Kidney (tissue), 14 donors: Measurements from ENCODE around the gene GRIK3. TPM values are rescaled to one million over a fixed set of nuclear protein-coding genes. Genes with fewer than 3 reads are reported as not detected.

Experiments used
- DNase-seq, 5 donors: peaks; one replicate each; pipeline ENCODE4 v3.0.0-alpha.2; 2013 to 2020
- FAIRE-seq: peaks from 2 replicates; lab custom pipeline; 2012; peaks lifted over from hg19 to GRCh38; lab: Jason Lieb, UNC
- H3K27ac ChIP-seq, 2 donors: one replicate each; pipeline ENCODE4 v1.7.0; 2013; ENCODE audit warnings: low read depth in 2 of 2, low read length in 2 of 2, inconsistent platforms in 1 of 2
- H3K27me3 ChIP-seq: one replicate; pipeline ENCODE4 v1.7.1; 2013; ENCODE audit warnings: low read length, inconsistent platforms; ENCODE audit not compliant: control insufficient read depth, insufficient read depth
- H3K36me3 ChIP-seq, 3 donors: one replicate each; pipeline versions ENCODE4 v1.7.0 to v1.7.1; 2013; ENCODE audit warnings: low read length in 3 of 3, control low read depth in 1 of 3, inconsistent platforms in 1 of 3; ENCODE audit not compliant: insufficient read depth in 3 of 3, control insufficient read depth in 2 of 3
- H3K4me1 ChIP-seq, 3 donors: one replicate each; pipeline versions ENCODE4 v1.7.0 to v1.7.1; 2013; ENCODE audit warnings: low read length in 3 of 3, inconsistent platforms in 1 of 3, low read depth in 1 of 3; ENCODE audit not compliant: control insufficient read depth in 2 of 3, insufficient read depth in 2 of 3
- H3K4me3 ChIP-seq, 3 donors: one replicate each; pipeline versions ENCODE4 v1.7.0 to v1.8.1; 2013; ENCODE audit warnings: low read length in 3 of 3, control low read depth in 1 of 3, inconsistent platforms in 1 of 3
- H3K9ac ChIP-seq, 3 donors: one replicate each; pipeline versions ENCODE4 v1.7.0 to v1.7.1; 2013; ENCODE audit warnings: low read length in 3 of 3, control low read depth in 1 of 3, inconsistent platforms in 1 of 3
- H3K9me3 ChIP-seq, 3 donors: one replicate each; pipeline versions ENCODE4 v1.7.0 to v1.7.1; 2013; ENCODE audit warnings: low read length in 3 of 3, control low read depth in 1 of 3, inconsistent platforms in 1 of 3; ENCODE audit not compliant: control insufficient read depth in 2 of 3, insufficient read depth in 1 of 3
- CTCF ChIP-seq: IDR thresholded peaks from 3 replicates; pipeline ENCODE4 v1.5.1; 2012; ENCODE audit warnings: mild to moderate bottlenecking, moderate library complexity, borderline replicate concordance; ENCODE audit not compliant: insufficient read depth; ENCODE audit errors: extremely low read depth
- intact Hi-C: fragments of 100-400 bp; cut with DNase I; formaldehyde crosslinking; loops from one replicate; pipeline ENCODE4 v1.11.1; 2022
- polyA plus RNA-seq: library from polyadenylated mRNA; stranded (reverse); fragments of 350-450 nt; fragmentation: Illumina TruSeq; extraction: RNeasy Lipid Tissue Mini Kit (QIAGEN cat#74804); gene quantifications from one replicate; pipeline ENCODE4 v1.2.3, GENCODE V29; 2014; ENCODE audit warnings: low read depth, low replicate concordance; ENCODE audit not compliant: insufficient read depth
- total RNA-seq: library from RNA; stranded (reverse); fragmentation: NEBNext Ultra II Directional; extraction: Animal tissue kit (Norgen Biotek cat#: 25700); gene quantifications from one replicate; pipeline ENCODE4 v1.2.1, GENCODE V29; 2021
- donor health status: control.
- donor health status: control.
- donor health status: control.
- donor health status: control.
- donor health status: control.
- donor health status: DM: yes; HTN: yes; CAD: no.
- donor health status: Normal renal cell carcinoma (clear cell type).

Gene GRIK3
- total and polyA plus RNA-seq, 2 donors from 2014 or later, result 0.06 to 0.38 TPM

GRCh38 chr1:36863061-36863460, 171.3 kb downstream of the GRIK3 start:
- H3K27ac ChIP-seq, result no peak overlapping the region
- no peaks in the 10 kb centered on the region for H3K27me3 ChIP-seq
- FAIRE-seq (no peak), DNase-seq (no peak)
- H3K4me3 ChIP-seq, result no peak overlapping the region
- TF ChIP-seq CTCF, result no peak
- H3K9me3 ChIP-seq, result no peaks in the 10 kb centered on the region
- no peaks in the 10 kb centered on the region for H3K36me3 ChIP-seq
- intact Hi-C loops, result no loop called here
- no peak overlapping the region for H3K9ac ChIP-seq
- no peaks in the 10 kb centered on the region for H3K4me1 ChIP-seq

GRCh38 chr1:36861375-36861774, 172.9 kb downstream of the GRIK3 start:
- Histone ChIP-seq H3K9me3 (no peaks in the 10 kb centered on the region), H3K36me3 (no peaks in the 10 kb centered on the region), H3K27me3 (no peaks in the 10 kb centered on the region), H3K9ac (no peak overlapping the region), H3K27ac (no peak overlapping the region), H3K4me3 (no peak overlapping the region), H3K4me1 (no peaks in the 10 kb centered on the region)
- intact Hi-C loops, result no loop called here
- DNase-seq (no peak), FAIRE-seq (no peak)
- TF ChIP-seq CTCF, result no peak

- Histone ChIP-seq H3K4me1 (no peaks in the 10 kb centered on the region), H3K27me3 (no peaks in the 10 kb centered on the region), H3K9me3 (no peaks in the 10 kb centered on the region), H3K36me3 (no peaks in the 10 kb centered on the region), H3K27ac (no peak overlapping the region), H3K9ac (no peak overlapping the region), H3K4me3 (no peak overlapping the region)
- intact Hi-C loops, result no loop called here
- no peak for DNase-seq
- no peak for FAIRE-seq
- no peak for TF ChIP-seq CTCF
Observed at GRCh38 chr1:36859926-36860325, 174.4 kb downstream of the GRIK3 start.

- TF ChIP-seq CTCF, result no peak
- DNase-seq (no peak), FAIRE-seq (no peak)
- no peak overlapping the region for H3K4me3 ChIP-seq
- H3K4me1 ChIP-seq, result no peaks in the 10 kb centered on the region
- intact Hi-C loops, result no loop called here
- no peaks in the 10 kb centered on the region for H3K27me3 ChIP-seq
- H3K36me3 ChIP-seq, result no peaks in the 10 kb centered on the region
- H3K9ac ChIP-seq, result no peak overlapping the region
- no peaks in the 10 kb centered on the region for H3K9me3 ChIP-seq
- no peak overlapping the region for H3K27ac ChIP-seq
Observed at GRCh38 chr1:36858981-36859380, 175.3 kb downstream of the GRIK3 start.
